ENCODE measurements around the gene VASH1. TPM values are rescaled to one million over a fixed set of nuclear protein-coding genes. Genes with fewer than 3 reads are reported as not detected.

Gene VASH1
- total and polyA plus RNA-seq, 2 experiments from 2014 or later = 0.78 to 2.8 TPM

- Mint-ChIP-seq H3K27me3 (ENCODE audit: insufficient read depth, low read depth, poor library complexity) (peaks cover 41% of the 10 kb centered on the region), H3K27ac (no peak overlapping the region), H3K9me3 (no peaks in the 10 kb centered on the region), H3K4me1 (peaks cover 15% of the 10 kb centered on the region), H3K36me3 (ENCODE audit: low read depth) (no peaks in the 10 kb centered on the region), H3K4me3 (no peak overlapping the region)
- H3K36me3 ChIP-seq (ENCODE audit: insufficient read depth) = no peaks in the 10 kb centered on the region
- H3K4me3 ChIP-seq = no peak overlapping the region
- no peaks in the 10 kb centered on the region for H3K79me2 ChIP-seq (replicated peaks; ENCODE audit: insufficient read depth)
- H3K4me2 ChIP-seq = no peak overlapping the region
- peaks cover 14% of the 10 kb centered on the region; the same call in 1 of the 2 replicates for H3K4me1 ChIP-seq (ENCODE audit: insufficient read depth)
- no peaks in the 10 kb centered on the region for H3F3A ChIP-seq (replicated peaks; ENCODE audit: low read depth)
- DNase-seq (ENCODE audit: low spot score) (no peak), ATAC-seq (no peak)
- H3K27me3 ChIP-seq (ENCODE audit: insufficient read depth) = peaks cover 72% of the 10 kb centered on the region
- TF ChIP-seq POLR2AphosphoS5 (IDR thresholded peaks at IDR 0.05; ENCODE audit: low read depth) (no peak), ZNF331 (CRISPR knock-in tag; IDR thresholded peaks at IDR 0.05; ENCODE audit: low read depth) (no peak), ETS1 (IDR thresholded peaks at IDR 0.05) (no peak), ZNF462 (CRISPR knock-in tag; IDR thresholded peaks at IDR 0.05) (no peak), NANOG (IDR thresholded peaks at IDR 0.05; ENCODE audit: borderline replicate concordance) (no peak), CREB1 (CRISPR knock-in tag; IDR thresholded peaks at IDR 0.05; ENCODE audit: low read depth) (no peak), ZNF114 (CRISPR knock-in tag; IDR thresholded peaks at IDR 0.05) (no peak), REST (IDR thresholded peaks at IDR 0.05; ENCODE audit: unreplicated experiment) (no peak), JUNB (IDR thresholded peaks at IDR 0.05; ENCODE audit: unreplicated experiment) (no peak), CTCF (conservative IDR thresholded peaks at IDR 0.05; ENCODE audit: low read depth in 2 of 2) (no peak)
- H4K20me1 ChIP-seq (replicated peaks; ENCODE audit: insufficient read depth) = no peaks in the 10 kb centered on the region
- no peaks in the 10 kb centered on the region for H3K9me2 ChIP-seq (ENCODE audit: insufficient read depth)
- H2AFZ ChIP-seq = no peak overlapping the region
- H3K27ac ChIP-seq (ENCODE audit: low read depth) = no peak overlapping the region
Observed at GRCh38 chr14:76759589-76759988, 1.7 kb upstream of the VASH1 start.
